Measurements from ENCODE around the gene APOBEC3C.

GRCh38 chr22:38997518-38997917 lies 16.5 kb upstream of the APOBEC3C start:
- TF ChIP-seq EZH2 (IDR thresholded peaks at IDR 0.05; ENCODE audit: insufficient read depth, poor library complexity, severe bottlenecking) (no peak), EZH2phosphoT487 (IDR thresholded peaks at IDR 0.05; ENCODE audit: insufficient read depth, low read depth) (no peak)
